Sigmoid colon (tissue), 7 donors: ENCODE measurements around the gene FNDC3A. TPM values are rescaled to one million over a fixed set of nuclear protein-coding genes. Genes with fewer than 3 reads are reported as not detected.

Source experiments
- DNase-seq: peaks from one replicate; pipeline ENCODE4 v3.0.0-alpha.2; 2019
- H3K27ac ChIP-seq, 4 donors: fragments of 200-600 bp; sonication (generic); one replicate each; pipeline ENCODE4 v1.5.1; 2016 to 2019; ENCODE audit warnings: mild to moderate bottlenecking in 1 of 4
- H3K27me3 ChIP-seq, 3 donors: fragments of 200-600 bp; sonication (generic); one replicate each; pipeline ENCODE4 v1.5.1; 2019; ENCODE audit warnings: mild to moderate bottlenecking in 1 of 3
- H3K36me3 ChIP-seq, 4 donors: fragments of 200-600 bp; sonication (generic); one replicate each; pipeline ENCODE4 v1.5.1; 2016 to 2019
- H3K4me1 ChIP-seq, 4 donors: fragments of 200-600 bp; sonication (generic); one replicate each; pipeline ENCODE4 v1.5.1; 2017 to 2019
- H3K4me3 ChIP-seq, 4 donors: fragments of 200-600 bp; sonication (generic); one replicate each; pipeline ENCODE4 v1.5.1; 2017 to 2019; ENCODE audit warnings: mild to moderate bottlenecking in 2 of 4, moderate library complexity in 1 of 4
- H3K9me3 ChIP-seq, 4 donors: fragments of 200-600 bp in 3 of 4; sonication (generic) in 3 of 4; one replicate each; pipeline versions ENCODE4 v1.5.1 to v1.6.1; 2013 to 2019
- CTCF ChIP-seq, 4 experiments: fragments of 450-650 bp in 3 of 4; fragments of 200-600 bp in 1 of 4; IDR thresholded peaks; one replicate each; pipeline ENCODE4 v1.5.1; 2016 to 2019; ENCODE audit warnings: antibody characterized with exemption in 4 of 4, mild to moderate bottlenecking in 3 of 4, moderate library complexity in 2 of 4
- EP300 ChIP-seq, 4 donors: sonication (generic); formaldehyde crosslinking; IDR thresholded peaks; one replicate each; pipeline ENCODE4 v1.6.1; 2017; ENCODE audit warnings: antibody characterized with exemption in 4 of 4
- POLR2A ChIP-seq, 2 donors: fragments of 450-650 bp; IDR thresholded peaks; one replicate each; pipeline ENCODE4 v1.6.1; 2016; ENCODE audit warnings: antibody characterized with exemption in 2 of 2, mild to moderate bottlenecking in 2 of 2, moderate library complexity in 2 of 2
- POLR2AphosphoS5 ChIP-seq, 4 donors: sonication (generic); formaldehyde crosslinking; IDR thresholded peaks; one replicate each; pipeline ENCODE4 v1.6.1; 2017; ENCODE audit warnings: antibody characterized with exemption in 4 of 4
- WGBS, 2 donors: extraction: QIAGEN DNeasy Blood & Tissue Kit; methylation state at CpG; one replicate each; pipeline ENCODE4 v1.1.7; 2013; 5-methylcytosine and 5-hydroxymethylcytosine counted together
- intact Hi-C: fragments of 100-400 bp; cut with DNase I; formaldehyde crosslinking; loops from one replicate; pipeline ENCODE4 v1.15.1; 2023
- polyA plus RNA-seq, 3 donors: library from polyadenylated mRNA; stranded (reverse); fragments of 200-250 nt; gene quantifications; one replicate each; pipeline ENCODE4 v1.2.3, GENCODE V29; 2013
- total RNA-seq, 4 donors: library from RNA; depleted of rRNA; stranded (reverse); fragments of >200 nt; gene quantifications; one replicate each; pipeline ENCODE4 v1.1.0, GENCODE V29; 2016
- donor health status: healthy with polysubstance abuse.
- donor health status: Bipolar disorder and iron deficiency.
- donor health status: healthy.

FNDC3A gene
- total and polyA plus RNA-seq, 7 donors: 14.4 to 61.4 (median 47.8) TPM

DNA sequence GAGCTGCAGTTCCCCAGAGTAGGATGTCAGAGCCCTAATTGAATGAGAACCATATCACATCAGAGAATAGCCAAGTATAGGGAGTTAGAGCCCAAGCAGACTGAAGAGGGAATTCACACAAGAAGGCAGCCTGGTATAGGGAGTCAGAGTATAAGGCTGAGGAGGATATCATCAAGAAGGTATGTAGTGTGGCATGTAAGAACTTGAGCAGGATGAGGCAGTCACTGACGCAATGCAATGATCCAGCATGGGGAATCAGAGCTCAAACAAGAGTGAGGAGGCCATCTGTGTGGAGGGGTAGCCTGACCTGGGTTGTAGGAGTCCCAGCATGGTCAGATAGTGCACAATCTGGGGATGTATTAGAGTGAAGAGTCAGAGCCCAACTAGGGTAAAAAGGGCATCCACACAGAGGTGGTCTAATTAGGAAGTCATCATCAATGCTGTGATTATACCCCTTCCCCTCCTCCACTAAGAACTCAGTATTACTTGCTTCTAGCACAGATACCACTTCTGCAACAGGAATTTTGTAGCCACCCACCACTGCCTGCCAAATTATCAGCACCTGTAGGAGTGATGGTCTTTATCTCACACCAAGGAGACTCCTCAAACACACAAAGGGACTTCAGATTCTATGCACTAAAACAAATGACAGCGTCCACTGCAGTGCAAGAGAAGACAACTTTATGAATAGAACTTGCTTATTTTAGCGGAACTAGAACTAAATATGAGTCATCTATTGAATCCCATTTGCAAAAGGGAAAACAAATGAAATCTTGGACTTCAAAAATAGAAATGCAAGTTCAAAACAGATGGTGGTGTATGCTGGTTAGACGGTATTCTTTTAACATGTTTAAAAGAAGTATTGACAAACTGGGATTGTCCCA lies 107.2 kb downstream of the FNDC3A start:
- H3K36me3 ChIP-seq: no peaks in the 10 kb centered on the region
- DNase-seq: no peak
- TF ChIP-seq POLR2AphosphoS5 (IDR thresholded peaks at IDR 0.05) (no peak), POLR2A (IDR thresholded peaks at IDR 0.05) (no peak), CTCF (IDR thresholded peaks at IDR 0.05) (no peak), EP300 (IDR thresholded peaks at IDR 0.05) (no peak)
- H3K4me1 ChIP-seq: peaks cover 0 to 7% (median 6%) of the 10 kb centered on the region in 4 donors
- H3K4me3 ChIP-seq: no peak overlapping the region
- WGBS, 2 donors: 92 to 95% methylated on average over 4 of the region's 4 CpGs
- H3K27me3 ChIP-seq: no peaks in the 10 kb centered on the region
- H3K9me3 ChIP-seq: no peaks in the 10 kb centered on the region
- H3K27ac ChIP-seq: no peak overlapping the region
- intact Hi-C loops: no loop called here

DNA sequence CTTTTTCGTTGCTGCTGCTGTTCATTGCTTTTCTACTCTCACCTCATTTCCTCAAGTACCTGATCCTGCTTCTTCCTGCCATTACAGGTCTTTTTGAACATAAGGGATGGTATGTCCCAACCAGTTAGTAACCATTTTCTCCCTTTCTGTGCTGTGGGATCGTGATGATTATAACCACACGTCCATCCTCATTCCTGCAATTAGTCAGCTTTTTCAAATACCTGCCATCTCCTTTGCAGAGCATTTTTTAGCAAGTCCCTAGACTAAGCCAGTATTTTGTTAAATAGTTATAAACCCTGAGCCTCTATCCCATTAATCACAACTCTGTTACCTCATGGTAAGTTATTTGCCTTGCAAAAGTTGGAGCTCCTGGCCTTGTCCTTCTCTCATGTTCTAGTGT lies 109.2 kb downstream of the FNDC3A start:
- 85 to 87% methylated on average over 3 of the region's 3 CpGs for WGBS, 2 donors
- no peaks in the 10 kb centered on the region for H3K9me3 ChIP-seq
- no peak overlapping the region for H3K4me3 ChIP-seq
- peaks cover 0 to 7% (median 6%) of the 10 kb centered on the region in 4 donors for H3K4me1 ChIP-seq
- no peaks in the 10 kb centered on the region for H3K27me3 ChIP-seq
- no peaks in the 10 kb centered on the region for H3K36me3 ChIP-seq
- intact Hi-C loops: no loop called here
- TF ChIP-seq CTCF (IDR thresholded peaks at IDR 0.05) (no peak), POLR2AphosphoS5 (IDR thresholded peaks at IDR 0.05) (no peak), POLR2A (IDR thresholded peaks at IDR 0.05) (no peak), EP300 (IDR thresholded peaks at IDR 0.05) (no peak)
- no peak overlapping the region for H3K27ac ChIP-seq
- no peak for DNase-seq

DNA sequence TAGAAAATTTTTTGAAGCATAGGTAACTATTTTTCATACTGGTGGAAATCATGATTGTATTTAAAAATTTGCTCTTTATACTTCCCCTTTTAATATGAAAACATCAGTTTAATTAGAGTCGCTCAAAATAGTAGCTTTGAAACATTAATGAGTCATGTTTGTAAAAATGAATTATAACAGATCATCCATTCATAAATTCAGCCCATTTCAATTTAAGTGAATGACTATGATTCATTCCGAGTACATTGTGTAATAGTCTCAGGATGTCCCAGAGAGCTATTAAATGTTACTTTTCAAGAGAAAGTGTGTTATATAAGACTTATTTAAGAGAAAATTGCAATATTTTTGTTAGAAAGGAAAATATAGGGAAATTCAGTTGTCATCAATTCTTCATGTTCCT lies 111.0 kb downstream of the FNDC3A start:
- Histone ChIP-seq H3K4me1 (peaks cover 0 to 7% (median 6%) of the 10 kb centered on the region in 4 donors), H3K9me3 (no peaks in the 10 kb centered on the region), H3K27ac (no peak overlapping the region), H3K36me3 (no peaks in the 10 kb centered on the region), H3K4me3 (no peak overlapping the region), H3K27me3 (no peaks in the 10 kb centered on the region)
- 84 to 90% methylated on average over 2 of the region's 2 CpGs for WGBS, 2 donors
- no peak for DNase-seq
- intact Hi-C loops: no loop called here
- TF ChIP-seq CTCF (IDR thresholded peaks at IDR 0.05): no peak
- TF ChIP-seq POLR2AphosphoS5 (IDR thresholded peaks at IDR 0.05): no peak
- TF ChIP-seq POLR2A (IDR thresholded peaks at IDR 0.05): no peak
- no peak for TF ChIP-seq EP300 (IDR thresholded peaks at IDR 0.05)

GRCh38 chr13:49093376-49093775 lies 117.7 kb downstream of the FNDC3A start:
- WGBS, 2 donors: 66 to 89% methylated on average over 5 of the region's 5 CpGs
- no peaks in the 10 kb centered on the region for H3K36me3 ChIP-seq
- H3K9me3 ChIP-seq: no peaks in the 10 kb centered on the region
- H3K4me3 ChIP-seq: no peak overlapping the region
- DNase-seq: no peak
- peaks cover 0 to 18% (median 13%) of the 10 kb centered on the region in 4 donors for H3K4me1 ChIP-seq
- no peak overlapping the region for H3K27ac ChIP-seq
- intact Hi-C loops: loop anchor here (10.0 kb wide), 1 partner anchor 189 kb away; no protein-coding TSS in a partner anchor
- TF ChIP-seq POLR2A (IDR thresholded peaks at IDR 0.05) (no peak), CTCF (IDR thresholded peaks at IDR 0.05) (no peak), POLR2AphosphoS5 (IDR thresholded peaks at IDR 0.05) (no peak), EP300 (IDR thresholded peaks at IDR 0.05) (no peak)
- H3K27me3 ChIP-seq: no peaks in the 10 kb centered on the region
